GM21447 (cell line): ENCODE measurements around the gene KLK8.

Experiments
- ATAC-seq: cut with Tn5 transposase; IDR thresholded peaks from one replicate; pipeline ENCODE4 v1.9.1; 2021; ENCODE audit not compliant: unreplicated experiment

KLK8 gene, protein sequence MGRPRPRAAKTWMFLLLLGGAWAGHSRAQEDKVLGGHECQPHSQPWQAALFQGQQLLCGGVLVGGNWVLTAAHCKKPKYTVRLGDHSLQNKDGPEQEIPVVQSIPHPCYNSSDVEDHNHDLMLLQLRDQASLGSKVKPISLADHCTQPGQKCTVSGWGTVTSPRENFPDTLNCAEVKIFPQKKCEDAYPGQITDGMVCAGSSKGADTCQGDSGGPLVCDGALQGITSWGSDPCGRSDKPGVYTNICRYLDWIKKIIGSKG

GRCh38 chr19:51001515-51001914 is at the start of gene KLK8:
TSS of gene KLK8 (minus strand) at chr19:51001604. CDS start at chr19:51001167, 437 bp downstream.
- no peak for ATAC-seq

GRCh38 chr19:51047031-51047335 is 45.6 kb upstream of the KLK8 start:
- no peak for ATAC-seq

- ATAC-seq: no peak
Observed at GRCh38 chr19:51044327-51044726, 42.9 kb upstream of the KLK8 start.

DNA sequence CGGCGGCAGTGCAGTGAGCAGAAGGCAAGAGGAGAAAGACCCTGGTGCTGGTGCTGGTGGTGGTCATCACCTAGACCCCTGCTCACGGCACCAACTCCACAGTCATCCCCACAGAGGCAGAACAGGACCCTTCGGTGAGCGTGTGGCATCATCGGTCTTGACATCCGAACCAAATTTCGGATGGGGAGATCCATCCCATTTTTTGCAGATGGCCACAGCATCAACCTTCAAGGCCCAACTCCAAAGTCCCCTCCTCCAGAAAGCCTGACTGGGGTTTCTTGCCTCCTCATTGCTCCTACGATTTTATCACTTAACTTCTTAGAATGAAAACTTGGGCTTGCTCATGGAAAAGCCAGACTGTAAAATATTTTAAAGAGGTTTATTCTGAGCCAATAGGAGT is 42.1 kb upstream of the KLK8 start:
- ATAC-seq: no peak

DNA sequence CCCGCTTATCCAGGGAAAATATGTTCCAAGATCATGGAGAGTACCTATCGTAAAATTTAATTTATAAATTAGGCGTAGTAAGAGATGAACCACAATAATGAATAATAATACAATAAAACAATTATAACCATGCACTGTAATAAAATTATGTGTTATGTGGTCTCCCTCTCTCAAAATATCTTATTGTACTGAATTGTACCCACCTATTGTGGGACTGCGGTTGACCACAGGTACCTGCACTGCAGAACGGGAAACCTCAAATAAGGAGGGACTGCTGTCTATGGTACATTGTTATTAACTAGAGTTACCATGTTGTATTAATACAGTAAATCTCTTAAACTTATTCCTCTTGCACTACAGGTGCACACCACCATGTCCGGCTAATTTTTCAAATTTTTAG is 38.7 kb upstream of the KLK8 start:
- no peak for ATAC-seq

DNA sequence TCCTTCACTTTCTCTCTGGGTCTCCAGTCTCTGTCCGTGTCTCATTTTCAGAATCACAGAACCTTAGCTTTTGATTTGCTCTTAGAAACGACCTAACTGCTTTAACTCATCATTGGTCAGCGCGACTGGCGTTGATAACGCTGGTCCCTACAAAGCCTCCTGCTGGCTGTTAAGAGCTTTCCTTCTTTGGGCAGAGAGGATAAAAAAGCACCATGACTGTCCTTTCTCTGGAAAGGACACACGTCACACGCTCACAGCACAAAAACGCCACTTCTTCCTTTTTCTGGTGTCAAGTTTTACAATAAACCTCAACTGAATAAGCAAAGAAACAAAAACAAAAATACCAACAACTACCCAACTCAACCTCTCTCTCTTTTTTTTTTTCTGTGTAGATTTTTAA is 35.1 kb upstream of the KLK8 start:
- no peak for ATAC-seq

DNA sequence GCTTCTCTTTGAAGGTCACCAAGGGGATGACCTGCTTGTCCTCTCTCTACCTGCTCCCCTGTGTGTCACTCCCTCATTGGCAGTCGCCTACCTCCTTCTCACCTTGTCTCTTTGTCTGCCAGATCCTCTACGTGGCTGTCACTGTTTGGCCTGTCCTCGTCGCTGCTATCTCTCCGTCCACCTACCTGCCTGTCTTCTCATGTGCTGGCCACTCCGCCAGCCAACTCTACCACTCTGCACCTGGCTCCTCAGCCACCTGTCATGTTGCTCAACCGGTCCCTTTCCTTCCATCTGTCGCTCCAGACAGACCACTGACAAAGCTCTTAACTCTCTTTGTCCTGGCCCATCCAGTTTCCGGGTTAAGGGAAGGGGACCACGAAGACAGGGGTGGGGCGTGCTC is 33.3 kb upstream of the KLK8 start, which contains the start of gene KLK12:
Gene KLK12, minus strand, starts transcription at position 299 of the 400 bp plus-strand sequence. CDS start 381 bp downstream, outside the sequence.
- no peak for ATAC-seq

DNA sequence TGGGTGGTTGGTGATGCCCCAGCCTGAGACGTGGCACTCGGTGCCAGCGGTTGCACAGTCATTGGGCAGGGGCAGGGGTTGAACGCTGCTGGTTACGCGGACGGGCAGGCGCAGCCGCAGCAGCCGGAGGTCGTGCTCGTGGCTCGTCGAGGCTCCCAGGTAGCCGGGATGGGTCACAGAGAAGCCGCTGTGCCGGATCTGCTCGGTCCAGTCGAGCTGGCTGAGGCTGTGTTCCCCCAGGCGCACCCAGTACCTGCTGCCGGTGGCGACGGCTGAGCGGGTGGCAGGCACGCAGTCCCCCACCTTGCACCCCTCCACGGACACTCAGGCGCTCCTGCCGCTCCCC is 30.4 kb upstream of the KLK8 start:
- ATAC-seq: no peak

GRCh38 chr19:51031220-51031879 is 29.9 kb upstream of the KLK8 start:
- ATAC-seq: no peak

DNA sequence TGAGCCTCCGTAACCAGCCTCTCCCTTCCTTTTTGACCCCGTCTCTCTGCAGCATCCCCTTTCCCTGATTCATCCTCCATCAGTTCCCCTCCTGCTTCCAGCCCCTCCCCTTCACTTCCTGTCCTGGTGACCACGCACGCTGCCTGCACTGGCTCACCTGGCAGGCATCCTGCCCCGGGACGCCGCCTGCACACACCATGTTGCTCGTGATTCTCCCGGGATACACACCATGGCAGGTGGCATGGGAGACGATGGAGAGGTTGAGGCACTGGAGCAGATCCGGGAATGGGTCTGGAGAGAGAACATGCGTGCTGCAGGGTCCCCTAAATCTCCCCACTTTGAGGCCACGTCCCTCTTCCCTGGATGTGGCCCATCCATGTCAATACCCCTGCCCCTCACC is 29.2 kb upstream of the KLK8 start:
- ATAC-seq: no peak

DNA sequence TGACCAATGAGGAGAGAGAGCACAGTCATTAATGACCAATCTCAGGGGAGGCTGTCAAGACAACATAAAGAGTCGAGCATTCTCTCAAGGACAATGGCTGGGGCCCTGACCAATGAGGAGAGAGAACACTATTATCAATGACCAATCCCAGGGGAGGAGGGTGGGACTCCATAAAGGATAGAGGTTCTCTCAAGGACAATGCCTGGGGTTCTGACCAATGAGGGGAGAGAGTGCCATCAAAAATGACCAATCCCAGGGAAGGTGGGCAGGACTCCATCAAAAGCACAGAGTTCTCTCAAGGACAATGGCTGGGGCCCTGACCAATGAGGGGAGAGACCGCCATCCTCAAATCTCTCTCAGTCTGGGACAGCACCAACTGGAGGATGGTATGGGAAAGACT is 28.3 kb upstream of the KLK8 start:
- ATAC-seq: no peak

- ATAC-seq: no peak
Observed at GRCh38 chr19:51027873-51028272, 26.5 kb upstream of the KLK8 start.

GRCh38 chr19:51027126-51027806 is 25.9 kb upstream of the KLK8 start:
- no peak for ATAC-seq

- ATAC-seq: no peak
Observed at GRCh38 chr19:51026554-51026831, 25.1 kb upstream of the KLK8 start, which contains the start of gene KLK11. TSS of gene KLK11 (minus strand) at chr19:51026616. CDS start at chr19:51025631, 985 bp downstream.

- ATAC-seq: no peak
Observed at GRCh38 chr19:51025809-51026553, 24.6 kb upstream of the KLK8 start.

GRCh38 chr19:51025401-51025800 is 24.0 kb upstream of the KLK8 start:
- ATAC-seq: no peak

DNA sequence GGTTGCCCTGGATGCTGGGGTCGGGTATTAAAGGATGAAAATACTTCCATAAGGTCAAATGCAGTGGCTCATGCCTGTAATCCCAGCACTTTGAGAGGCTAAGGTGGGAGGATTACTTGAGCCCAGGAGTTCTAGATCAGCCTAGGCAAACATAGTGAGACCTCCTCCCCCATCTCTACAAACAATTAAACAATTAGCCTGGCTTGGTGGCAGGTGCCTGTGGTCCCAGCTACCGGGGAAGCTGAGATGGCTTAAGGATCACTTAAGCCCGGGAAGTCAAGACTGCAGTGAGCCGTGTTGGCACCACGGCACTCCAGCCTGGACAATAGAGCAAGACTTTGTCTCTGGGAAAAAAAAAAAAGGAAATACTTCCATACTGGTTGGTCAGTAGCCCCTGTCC is 23.5 kb upstream of the KLK8 start:
- ATAC-seq: no peak

DNA sequence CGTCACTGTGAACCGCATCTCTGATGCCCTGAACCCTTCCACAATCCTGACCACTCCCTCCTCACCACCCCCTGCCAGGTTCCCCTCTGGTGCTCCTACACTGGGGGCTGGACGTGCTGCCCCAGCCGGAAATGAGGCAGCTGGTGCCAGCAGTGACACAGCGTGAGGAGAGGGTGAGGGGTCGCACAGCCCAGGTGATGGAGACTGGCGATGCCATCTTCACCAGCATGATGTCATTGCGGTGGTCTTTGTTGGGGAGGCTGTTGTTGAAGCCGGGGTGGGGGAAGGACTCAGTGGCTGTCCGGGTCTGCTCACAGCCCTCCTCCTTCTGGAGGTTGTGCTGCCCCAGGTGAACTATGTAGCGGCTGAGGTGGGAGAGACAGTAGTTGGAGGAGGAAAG is 22.5 kb upstream of the KLK8 start:
- no peak for ATAC-seq

DNA sequence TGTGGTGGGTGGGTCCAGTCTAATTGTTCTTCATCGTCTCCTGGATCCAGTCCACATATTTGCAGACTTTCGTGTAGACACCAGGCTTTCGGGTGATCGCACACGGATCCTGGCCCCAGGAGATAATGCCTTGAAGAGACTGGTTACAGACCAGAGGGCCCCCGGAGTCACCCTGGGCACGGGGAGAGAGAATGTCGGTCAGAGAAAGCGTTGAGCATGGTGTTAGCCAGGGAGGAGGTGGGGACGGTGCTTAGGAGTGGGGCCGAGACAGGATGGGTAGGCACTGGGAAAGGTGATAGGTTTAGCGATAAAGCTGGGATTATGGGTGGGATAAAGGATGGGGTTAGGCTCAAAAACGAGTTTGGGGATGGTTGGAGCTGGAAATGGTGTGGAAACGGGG is 21.1 kb upstream of the KLK8 start:
- ATAC-seq: no peak

- no peak for ATAC-seq
Observed at GRCh38 chr19:51020988-51021651, 19.7 kb upstream of the KLK8 start.

DNA sequence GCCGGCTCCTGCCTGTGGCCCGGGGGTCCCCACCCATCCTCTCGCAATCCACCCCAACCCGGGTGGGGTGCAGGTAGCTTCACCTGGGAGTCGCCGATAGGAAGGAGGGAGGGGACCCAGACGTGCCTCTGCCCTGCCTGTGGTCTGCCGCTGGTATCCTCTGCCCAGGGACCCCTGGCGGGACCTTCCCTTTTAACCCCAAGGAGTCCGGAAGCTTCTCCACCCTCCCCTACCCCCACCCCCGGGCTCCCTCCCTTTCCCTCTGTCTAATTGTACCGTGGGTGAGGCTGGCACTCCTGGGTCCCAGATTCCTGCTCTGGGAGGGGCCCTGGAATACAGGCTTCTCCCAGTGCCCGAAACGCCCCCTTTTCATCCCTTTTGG is 18.1 kb upstream of the KLK8 start, which contains the start of gene KLK10:
Gene KLK10, minus strand, starts transcription at position 166 of the 382 bp plus-strand sequence. CDS start 579 bp downstream, outside the sequence.
- ATAC-seq: no peak
